WTC11 (cell line): Measurements from ENCODE around the gene WDR31. TPM values are rescaled to one million over a fixed set of nuclear protein-coding genes. Genes with fewer than 3 reads are reported as not detected.

Source experiments
- ATAC-seq: fragments of 200-7000 bp; cut with Tn5 transposase; 2 replicates; pipeline ENCODE4 v1.10.0; 2021; ENCODE audit warnings: mild to moderate bottlenecking, moderate library complexity
- CTCF ChIA-PET: fragments of 300-600 bp; sonication (Branson Sonifier 250); formaldehyde crosslinking; loops from one replicate; lab custom pipeline; 2021; ENCODE audit warnings: antibody characterized with exemption; lab: Charles Lee
- POLR2A ChIA-PET: fragments of 350-600 bp; sonication (Branson Sonifier 250); formaldehyde crosslinking; loops from one replicate; lab custom pipeline; 2021; ENCODE audit warnings: antibody characterized with exemption; lab: Charles Lee
- DNase-seq: peaks from one replicate; pipeline ENCODE4 v3.0.0; 2021; ENCODE audit warnings: low spot score
- H3K27ac Mint-ChIP-seq: 2 replicates; pipeline ENCODE4 v1.8.0; 2021; ENCODE audit warnings: mixed read lengths
- H3K27me3 Mint-ChIP-seq: 2 replicates; pipeline ENCODE4 v1.8.0; 2021; ENCODE audit warnings: low read depth, mild to moderate bottlenecking, moderate library complexity, mixed read lengths
- H3K36me3 Mint-ChIP-seq: 2 replicates; pipeline ENCODE4 v1.8.0; 2021; ENCODE audit warnings: mixed read lengths
- H3K4me1 Mint-ChIP-seq: 2 replicates; pipeline ENCODE4 v1.8.0; 2022; ENCODE audit warnings: mixed read lengths
- H3K4me3 Mint-ChIP-seq: 2 replicates; pipeline ENCODE4 v1.8.0; 2021; ENCODE audit warnings: mild to moderate bottlenecking, moderate library complexity, mixed read lengths
- H3K9me3 Mint-ChIP-seq: 2 replicates; pipeline ENCODE4 v1.8.0; 2021; ENCODE audit warnings: mixed read lengths
- ESRRA ChIP-seq: sonication (generic); formaldehyde crosslinking; IDR thresholded peaks from 2 replicates; pipeline ENCODE4 v1.8.1; 2022; ENCODE audit warnings: mild to moderate bottlenecking, missing genetic modification reagents, borderline replicate concordance
- NFATC4 ChIP-seq: fragments of 250-450 bp; sonication (Bioruptor Pico); IDR thresholded peaks from 2 replicates; pipeline ENCODE4 v1.9.0; 2021; ENCODE audit warnings: mild to moderate bottlenecking
- NR3C1 ChIP-seq: sonication (generic); formaldehyde crosslinking; conservative IDR thresholded peaks from 2 replicates; pipeline ENCODE4 v1.8.1; 2023; ENCODE audit warnings: low read depth, mild to moderate bottlenecking, missing genetic modification reagents
- RORB ChIP-seq: fragments of 250-450 bp; sonication (Bioruptor Pico); IDR thresholded peaks from 2 replicates; pipeline ENCODE4 v1.9.0; 2021; ENCODE audit warnings: mild to moderate bottlenecking
- TP53 ChIP-seq: sonication (generic); formaldehyde crosslinking; IDR thresholded peaks from 2 replicates; pipeline ENCODE4 v1.8.1; 2023; ENCODE audit warnings: mild to moderate bottlenecking, missing genetic modification reagents
- ZNF138 ChIP-seq: sonication (generic); formaldehyde crosslinking; conservative IDR thresholded peaks from 2 replicates; pipeline ENCODE4 v1.8.1; 2022; ENCODE audit warnings: mild to moderate bottlenecking, moderate library complexity, missing genetic modification reagents
- ZNF219 ChIP-seq: sonication (generic); formaldehyde crosslinking; IDR thresholded peaks from 2 replicates; pipeline ENCODE4 v1.8.0; 2023; ENCODE audit warnings: missing genetic modification reagents, mild to moderate bottlenecking, borderline replicate concordance
- ZNF416 ChIP-seq: fragments of 250-450 bp; sonication (Bioruptor Pico); IDR thresholded peaks from 2 replicates; pipeline ENCODE4 v1.9.0; 2021; ENCODE audit warnings: mild to moderate bottlenecking, inconsistent platforms
- total RNA-seq: library from RNA; stranded (reverse); gene quantifications from 3 replicates; pipeline ENCODE4 v1.2.3, GENCODE V29; 2021
- TF ChIP-seq, protein P1 (sequence below): sonication (generic); formaldehyde crosslinking; IDR thresholded peaks from 2 replicates; pipeline ENCODE4 v1.8.0; 2022; ENCODE audit warnings: mild to moderate bottlenecking, missing genetic modification reagents
- TF ChIP-seq, protein P2 (sequence below): sonication (generic); formaldehyde crosslinking; IDR thresholded peaks from 2 replicates; pipeline ENCODE4 v1.8.1; 2022; ENCODE audit warnings: low read depth, missing genetic modification reagents, borderline replicate concordance
- TF ChIP-seq, protein P3 (sequence below): fragments of 250-450 bp; sonication (Bioruptor Pico); IDR thresholded peaks from 2 replicates; pipeline ENCODE4 v1.9.0; 2021; ENCODE audit warnings: mild to moderate bottlenecking, borderline replicate concordance
- TF ChIP-seq, protein P4 (sequence below): sonication (generic); formaldehyde crosslinking; IDR thresholded peaks from 2 replicates; pipeline ENCODE4 v1.8.1; 2022; ENCODE audit warnings: mild to moderate bottlenecking, missing genetic modification reagents, moderate library complexity, borderline replicate concordance
- TF ChIP-seq, protein P5 (sequence below): sonication (generic); formaldehyde crosslinking; IDR thresholded peaks from 2 replicates; pipeline ENCODE4 v1.8.0; 2023; ENCODE audit warnings: mild to moderate bottlenecking, missing genetic modification reagents
- TF ChIP-seq, protein P6 (sequence below): sonication (generic); formaldehyde crosslinking; IDR thresholded peaks from 2 replicates; pipeline ENCODE4 v1.8.0; 2023; ENCODE audit warnings: missing genetic modification reagents, mild to moderate bottlenecking, borderline replicate concordance
- TF ChIP-seq, protein P7 (sequence below): fragments of 250-450 bp; sonication (Bioruptor Pico); IDR thresholded peaks from 2 replicates; pipeline ENCODE4 v2.1.2; 2022; ENCODE audit warnings: mild to moderate bottlenecking, moderate library complexity
- TF ChIP-seq, protein P8 (sequence below): sonication (generic); formaldehyde crosslinking; IDR thresholded peaks from 2 replicates; pipeline ENCODE4 v1.8.1; 2023; ENCODE audit warnings: mild to moderate bottlenecking, moderate library complexity, missing genetic modification reagents

The WDR31 gene
- total RNA-seq, 1 experiment from 2014 or later, result 0.37 TPM

DNA sequence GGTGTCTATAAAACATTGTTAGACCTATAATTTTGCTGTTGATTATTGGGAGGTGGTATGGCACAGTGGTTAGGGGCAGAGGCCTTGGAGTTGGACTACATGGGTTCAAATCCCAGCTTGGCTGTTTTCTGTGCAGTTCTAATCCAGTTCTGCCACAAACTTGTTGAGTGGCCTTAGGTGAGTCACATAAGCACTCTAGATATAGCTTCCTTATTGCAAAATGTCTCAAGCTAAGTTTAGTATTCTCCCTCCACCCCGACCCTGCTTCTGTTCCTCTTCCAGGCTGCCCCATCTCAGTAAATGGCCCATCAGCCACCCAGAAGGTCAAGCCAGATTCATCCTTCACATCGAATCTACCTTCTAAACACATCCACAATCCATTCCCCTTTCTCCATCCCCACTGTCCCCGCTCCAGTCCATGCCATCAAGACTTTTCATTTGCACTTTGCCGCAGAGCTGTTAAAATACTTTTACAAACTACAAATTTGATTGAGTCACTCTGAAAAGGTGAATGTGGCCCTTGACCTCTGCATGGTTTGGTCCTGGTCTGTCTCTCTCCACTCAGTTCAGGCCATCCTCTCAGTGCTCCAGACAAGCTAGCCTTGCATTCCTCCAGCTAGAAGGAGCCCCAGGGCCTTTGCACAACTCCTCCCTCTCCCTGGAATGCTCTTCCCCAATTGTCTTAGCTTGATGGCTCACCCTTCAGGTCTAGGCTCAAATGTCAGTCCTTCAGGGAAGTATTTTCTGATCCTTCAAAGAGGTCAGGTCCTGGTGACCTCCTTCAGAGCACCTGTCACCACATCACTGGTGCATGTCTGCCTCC, 46.7 kb upstream of the WDR31 start:
- Mint-ChIP-seq H3K27ac (no peak overlapping the region), H3K9me3 (no peaks in the 10 kb centered on the region), H3K4me1 (peaks cover 6% of the 10 kb centered on the region), H3K27me3 (no peaks in the 10 kb centered on the region), H3K4me3 (no peak overlapping the region), H3K36me3 (peaks cover 4% of the 10 kb centered on the region)
- ATAC-seq (no peak), DNase-seq (no peak)
- CTCF ChIA-PET, result no interaction called here
- POLR2A ChIA-PET, result no interaction called here
- TF ChIP-seq ZNF416 (no peak), ESRRA (CRISPR knock-in tag) (no peak), ZNF219 (CRISPR knock-in tag) (no peak), RORB (CRISPR knock-in tag) (no peak), NR3C1 (no peak), TP53 (CRISPR knock-in tag) (no peak), NFATC4 (CRISPR knock-in tag) (no peak), ZNF138 (CRISPR knock-in tag) (no peak)
- TF ChIP-seq, protein P1, sequence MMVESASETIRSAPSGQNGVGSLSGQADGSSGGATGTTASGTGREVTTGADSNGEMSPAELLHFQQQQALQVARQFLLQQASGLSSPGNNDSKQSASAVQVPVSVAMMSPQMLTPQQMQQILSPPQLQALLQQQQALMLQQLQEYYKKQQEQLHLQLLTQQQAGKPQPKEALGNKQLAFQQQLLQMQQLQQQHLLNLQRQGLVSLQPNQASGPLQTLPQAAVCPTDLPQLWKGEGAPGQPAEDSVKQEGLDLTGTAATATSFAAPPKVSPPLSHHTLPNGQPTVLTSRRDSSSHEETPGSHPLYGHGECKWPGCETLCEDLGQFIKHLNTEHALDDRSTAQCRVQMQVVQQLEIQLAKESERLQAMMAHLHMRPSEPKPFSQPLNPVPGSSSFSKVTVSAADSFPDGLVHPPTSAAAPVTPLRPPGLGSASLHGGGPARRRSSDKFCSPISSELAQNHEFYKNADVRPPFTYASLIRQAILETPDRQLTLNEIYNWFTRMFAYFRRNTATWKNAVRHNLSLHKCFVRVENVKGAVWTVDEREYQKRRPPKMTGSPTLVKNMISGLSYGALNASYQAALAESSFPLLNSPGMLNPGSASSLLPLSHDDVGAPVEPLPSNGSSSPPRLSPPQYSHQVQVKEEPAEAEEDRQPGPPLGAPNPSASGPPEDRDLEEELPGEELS (CRISPR knock-in tag), result no peak
- TF ChIP-seq, protein P2, sequence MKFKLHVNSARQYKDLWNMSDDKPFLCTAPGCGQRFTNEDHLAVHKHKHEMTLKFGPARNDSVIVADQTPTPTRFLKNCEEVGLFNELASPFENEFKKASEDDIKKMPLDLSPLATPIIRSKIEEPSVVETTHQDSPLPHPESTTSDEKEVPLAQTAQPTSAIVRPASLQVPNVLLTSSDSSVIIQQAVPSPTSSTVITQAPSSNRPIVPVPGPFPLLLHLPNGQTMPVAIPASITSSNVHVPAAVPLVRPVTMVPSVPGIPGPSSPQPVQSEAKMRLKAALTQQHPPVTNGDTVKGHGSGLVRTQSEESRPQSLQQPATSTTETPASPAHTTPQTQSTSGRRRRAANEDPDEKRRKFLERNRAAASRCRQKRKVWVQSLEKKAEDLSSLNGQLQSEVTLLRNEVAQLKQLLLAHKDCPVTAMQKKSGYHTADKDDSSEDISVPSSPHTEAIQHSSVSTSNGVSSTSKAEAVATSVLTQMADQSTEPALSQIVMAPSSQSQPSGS (CRISPR knock-in tag), result no peak
- TF ChIP-seq, protein P3, sequence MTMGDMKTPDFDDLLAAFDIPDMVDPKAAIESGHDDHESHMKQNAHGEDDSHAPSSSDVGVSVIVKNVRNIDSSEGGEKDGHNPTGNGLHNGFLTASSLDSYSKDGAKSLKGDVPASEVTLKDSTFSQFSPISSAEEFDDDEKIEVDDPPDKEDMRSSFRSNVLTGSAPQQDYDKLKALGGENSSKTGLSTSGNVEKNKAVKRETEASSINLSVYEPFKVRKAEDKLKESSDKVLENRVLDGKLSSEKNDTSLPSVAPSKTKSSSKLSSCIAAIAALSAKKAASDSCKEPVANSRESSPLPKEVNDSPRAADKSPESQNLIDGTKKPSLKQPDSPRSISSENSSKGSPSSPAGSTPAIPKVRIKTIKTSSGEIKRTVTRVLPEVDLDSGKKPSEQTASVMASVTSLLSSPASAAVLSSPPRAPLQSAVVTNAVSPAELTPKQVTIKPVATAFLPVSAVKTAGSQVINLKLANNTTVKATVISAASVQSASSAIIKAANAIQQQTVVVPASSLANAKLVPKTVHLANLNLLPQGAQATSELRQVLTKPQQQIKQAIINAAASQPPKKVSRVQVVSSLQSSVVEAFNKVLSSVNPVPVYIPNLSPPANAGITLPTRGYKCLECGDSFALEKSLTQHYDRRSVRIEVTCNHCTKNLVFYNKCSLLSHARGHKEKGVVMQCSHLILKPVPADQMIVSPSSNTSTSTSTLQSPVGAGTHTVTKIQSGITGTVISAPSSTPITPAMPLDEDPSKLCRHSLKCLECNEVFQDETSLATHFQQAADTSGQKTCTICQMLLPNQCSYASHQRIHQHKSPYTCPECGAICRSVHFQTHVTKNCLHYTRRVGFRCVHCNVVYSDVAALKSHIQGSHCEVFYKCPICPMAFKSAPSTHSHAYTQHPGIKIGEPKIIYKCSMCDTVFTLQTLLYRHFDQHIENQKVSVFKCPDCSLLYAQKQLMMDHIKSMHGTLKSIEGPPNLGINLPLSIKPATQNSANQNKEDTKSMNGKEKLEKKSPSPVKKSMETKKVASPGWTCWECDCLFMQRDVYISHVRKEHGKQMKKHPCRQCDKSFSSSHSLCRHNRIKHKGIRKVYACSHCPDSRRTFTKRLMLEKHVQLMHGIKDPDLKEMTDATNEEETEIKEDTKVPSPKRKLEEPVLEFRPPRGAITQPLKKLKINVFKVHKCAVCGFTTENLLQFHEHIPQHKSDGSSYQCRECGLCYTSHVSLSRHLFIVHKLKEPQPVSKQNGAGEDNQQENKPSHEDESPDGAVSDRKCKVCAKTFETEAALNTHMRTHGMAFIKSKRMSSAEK (CRISPR knock-in tag), result no peak
- TF ChIP-seq, protein P4, sequence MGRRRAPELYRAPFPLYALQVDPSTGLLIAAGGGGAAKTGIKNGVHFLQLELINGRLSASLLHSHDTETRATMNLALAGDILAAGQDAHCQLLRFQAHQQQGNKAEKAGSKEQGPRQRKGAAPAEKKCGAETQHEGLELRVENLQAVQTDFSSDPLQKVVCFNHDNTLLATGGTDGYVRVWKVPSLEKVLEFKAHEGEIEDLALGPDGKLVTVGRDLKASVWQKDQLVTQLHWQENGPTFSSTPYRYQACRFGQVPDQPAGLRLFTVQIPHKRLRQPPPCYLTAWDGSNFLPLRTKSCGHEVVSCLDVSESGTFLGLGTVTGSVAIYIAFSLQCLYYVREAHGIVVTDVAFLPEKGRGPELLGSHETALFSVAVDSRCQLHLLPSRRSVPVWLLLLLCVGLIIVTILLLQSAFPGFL, result no peak
- TF ChIP-seq, protein P5, sequence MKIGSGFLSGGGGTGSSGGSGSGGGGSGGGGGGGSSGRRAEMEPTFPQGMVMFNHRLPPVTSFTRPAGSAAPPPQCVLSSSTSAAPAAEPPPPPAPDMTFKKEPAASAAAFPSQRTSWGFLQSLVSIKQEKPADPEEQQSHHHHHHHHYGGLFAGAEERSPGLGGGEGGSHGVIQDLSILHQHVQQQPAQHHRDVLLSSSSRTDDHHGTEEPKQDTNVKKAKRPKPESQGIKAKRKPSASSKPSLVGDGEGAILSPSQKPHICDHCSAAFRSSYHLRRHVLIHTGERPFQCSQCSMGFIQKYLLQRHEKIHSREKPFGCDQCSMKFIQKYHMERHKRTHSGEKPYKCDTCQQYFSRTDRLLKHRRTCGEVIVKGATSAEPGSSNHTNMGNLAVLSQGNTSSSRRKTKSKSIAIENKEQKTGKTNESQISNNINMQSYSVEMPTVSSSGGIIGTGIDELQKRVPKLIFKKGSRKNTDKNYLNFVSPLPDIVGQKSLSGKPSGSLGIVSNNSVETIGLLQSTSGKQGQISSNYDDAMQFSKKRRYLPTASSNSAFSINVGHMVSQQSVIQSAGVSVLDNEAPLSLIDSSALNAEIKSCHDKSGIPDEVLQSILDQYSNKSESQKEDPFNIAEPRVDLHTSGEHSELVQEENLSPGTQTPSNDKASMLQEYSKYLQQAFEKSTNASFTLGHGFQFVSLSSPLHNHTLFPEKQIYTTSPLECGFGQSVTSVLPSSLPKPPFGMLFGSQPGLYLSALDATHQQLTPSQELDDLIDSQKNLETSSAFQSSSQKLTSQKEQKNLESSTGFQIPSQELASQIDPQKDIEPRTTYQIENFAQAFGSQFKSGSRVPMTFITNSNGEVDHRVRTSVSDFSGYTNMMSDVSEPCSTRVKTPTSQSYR (CRISPR knock-in tag), result no peak
- TF ChIP-seq, protein P6, sequence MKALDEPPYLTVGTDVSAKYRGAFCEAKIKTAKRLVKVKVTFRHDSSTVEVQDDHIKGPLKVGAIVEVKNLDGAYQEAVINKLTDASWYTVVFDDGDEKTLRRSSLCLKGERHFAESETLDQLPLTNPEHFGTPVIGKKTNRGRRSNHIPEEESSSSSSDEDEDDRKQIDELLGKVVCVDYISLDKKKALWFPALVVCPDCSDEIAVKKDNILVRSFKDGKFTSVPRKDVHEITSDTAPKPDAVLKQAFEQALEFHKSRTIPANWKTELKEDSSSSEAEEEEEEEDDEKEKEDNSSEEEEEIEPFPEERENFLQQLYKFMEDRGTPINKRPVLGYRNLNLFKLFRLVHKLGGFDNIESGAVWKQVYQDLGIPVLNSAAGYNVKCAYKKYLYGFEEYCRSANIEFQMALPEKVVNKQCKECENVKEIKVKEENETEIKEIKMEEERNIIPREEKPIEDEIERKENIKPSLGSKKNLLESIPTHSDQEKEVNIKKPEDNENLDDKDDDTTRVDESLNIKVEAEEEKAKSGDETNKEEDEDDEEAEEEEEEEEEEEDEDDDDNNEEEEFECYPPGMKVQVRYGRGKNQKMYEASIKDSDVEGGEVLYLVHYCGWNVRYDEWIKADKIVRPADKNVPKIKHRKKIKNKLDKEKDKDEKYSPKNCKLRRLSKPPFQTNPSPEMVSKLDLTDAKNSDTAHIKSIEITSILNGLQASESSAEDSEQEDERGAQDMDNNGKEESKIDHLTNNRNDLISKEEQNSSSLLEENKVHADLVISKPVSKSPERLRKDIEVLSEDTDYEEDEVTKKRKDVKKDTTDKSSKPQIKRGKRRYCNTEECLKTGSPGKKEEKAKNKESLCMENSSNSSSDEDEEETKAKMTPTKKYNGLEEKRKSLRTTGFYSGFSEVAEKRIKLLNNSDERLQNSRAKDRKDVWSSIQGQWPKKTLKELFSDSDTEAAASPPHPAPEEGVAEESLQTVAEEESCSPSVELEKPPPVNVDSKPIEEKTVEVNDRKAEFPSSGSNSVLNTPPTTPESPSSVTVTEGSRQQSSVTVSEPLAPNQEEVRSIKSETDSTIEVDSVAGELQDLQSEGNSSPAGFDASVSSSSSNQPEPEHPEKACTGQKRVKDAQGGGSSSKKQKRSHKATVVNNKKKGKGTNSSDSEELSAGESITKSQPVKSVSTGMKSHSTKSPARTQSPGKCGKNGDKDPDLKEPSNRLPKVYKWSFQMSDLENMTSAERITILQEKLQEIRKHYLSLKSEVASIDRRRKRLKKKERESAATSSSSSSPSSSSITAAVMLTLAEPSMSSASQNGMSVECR, result no peak
- TF ChIP-seq, protein P7, sequence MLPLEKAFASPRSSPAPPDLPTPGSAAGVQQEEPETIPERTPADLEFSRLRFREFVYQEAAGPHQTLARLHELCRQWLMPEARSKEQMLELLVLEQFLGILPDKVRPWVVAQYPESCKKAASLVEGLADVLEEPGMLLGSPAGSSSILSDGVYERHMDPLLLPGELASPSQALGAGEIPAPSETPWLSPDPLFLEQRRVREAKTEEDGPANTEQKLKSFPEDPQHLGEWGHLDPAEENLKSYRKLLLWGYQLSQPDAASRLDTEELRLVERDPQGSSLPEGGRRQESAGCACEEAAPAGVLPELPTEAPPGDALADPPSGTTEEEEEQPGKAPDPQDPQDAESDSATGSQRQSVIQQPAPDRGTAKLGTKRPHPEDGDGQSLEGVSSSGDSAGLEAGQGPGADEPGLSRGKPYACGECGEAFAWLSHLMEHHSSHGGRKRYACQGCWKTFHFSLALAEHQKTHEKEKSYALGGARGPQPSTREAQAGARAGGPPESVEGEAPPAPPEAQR, result no peak
- TF ChIP-seq, protein P8, sequence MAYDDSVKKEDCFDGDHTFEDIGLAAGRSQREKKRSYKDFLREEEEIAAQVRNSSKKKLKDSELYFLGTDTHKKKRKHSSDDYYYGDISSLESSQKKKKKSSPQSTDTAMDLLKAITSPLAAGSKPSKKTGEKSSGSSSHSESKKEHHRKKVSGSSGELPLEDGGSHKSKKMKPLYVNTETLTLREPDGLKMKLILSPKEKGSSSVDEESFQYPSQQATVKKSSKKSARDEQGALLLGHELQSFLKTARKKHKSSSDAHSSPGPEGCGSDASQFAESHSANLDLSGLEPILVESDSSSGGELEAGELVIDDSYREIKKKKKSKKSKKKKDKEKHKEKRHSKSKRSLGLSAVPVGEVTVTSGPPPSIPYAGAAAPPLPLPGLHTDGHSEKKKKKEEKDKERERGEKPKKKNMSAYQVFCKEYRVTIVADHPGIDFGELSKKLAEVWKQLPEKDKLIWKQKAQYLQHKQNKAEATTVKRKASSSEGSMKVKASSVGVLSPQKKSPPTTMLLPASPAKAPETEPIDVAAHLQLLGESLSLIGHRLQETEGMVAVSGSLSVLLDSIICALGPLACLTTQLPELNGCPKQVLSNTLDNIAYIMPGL (CRISPR knock-in tag), result no peak
